Gastrocnemius medialis (tissue), 4 donors: ENCODE measurements around the gene MAN1A2.

Source experiments
- CTCF ChIP-seq, 5 experiments: fragments of 450-650 bp in 3 of 5; fragments of 200-600 bp in 2 of 5; sonication (generic) in 2 of 5; IDR thresholded peaks in 4 of 5; conservative IDR thresholded peaks in 1 of 5; 1 replicate in 4 of 5; 2 replicates in 1 of 5; pipeline ENCODE4 v1.5.1; 2016 to 2019; ENCODE audit warnings: antibody characterized with exemption in 5 of 5, mild to moderate bottlenecking in 3 of 5, moderate library complexity in 3 of 5
- POLR2A ChIP-seq, 2 donors: fragments of 450-650 bp; IDR thresholded peaks; one replicate each; pipeline ENCODE4 v1.6.1; 2017; ENCODE audit warnings: antibody characterized with exemption in 2 of 2, mild to moderate bottlenecking in 2 of 2, moderate library complexity in 2 of 2

- TF ChIP-seq POLR2A (IDR thresholded peaks at IDR 0.05): no peak
- no peak for TF ChIP-seq CTCF (IDR thresholded peaks at IDR 0.05 in 4 of 5, conservative IDR thresholded peaks at IDR 0.05 in 1 of 5)
Observed at GRCh38 chr1:117563492-117563875, 196.2 kb downstream of the MAN1A2 start.
